Osteoblast (primary cell): ENCODE data around the gene THAP5. TPM values are rescaled to one million over a fixed set of nuclear protein-coding genes. Genes with fewer than 3 reads are reported as not detected.

Experiments used
- DNase-seq: peaks from one replicate; pipeline ENCODE4 v3.0.0; 2011; ENCODE audit warnings: low spot score, mixed read lengths; ENCODE audit not compliant: insufficient read length; ENCODE audit errors: missing footprints
- H2AFZ ChIP-seq: 2 replicates; pipeline ENCODE4 v1.6.0; 2011; ENCODE audit warnings: mild to moderate bottlenecking, low read length
- H3K27ac ChIP-seq: 2 replicates; pipeline ENCODE4 v1.5.1; 2011; ENCODE audit warnings: mild to moderate bottlenecking, low read depth, low read length, moderate library complexity
- H3K27me3 ChIP-seq: 2 replicates; pipeline ENCODE4 v1.6.0; 2012; ENCODE audit warnings: mild to moderate bottlenecking, control low read depth, inconsistent platforms, low read length, moderate library complexity; ENCODE audit not compliant: insufficient read depth
- H3K36me3 ChIP-seq: 2 replicates; pipeline ENCODE4 v1.5.1; 2011; ENCODE audit warnings: mild to moderate bottlenecking, low read length, control low read depth, moderate library complexity; ENCODE audit not compliant: insufficient read depth
- H3K4me1 ChIP-seq: 2 replicates; pipeline ENCODE4 v1.5.1; 2011; ENCODE audit warnings: mild to moderate bottlenecking, low read length, control low read depth, moderate library complexity; ENCODE audit not compliant: insufficient read depth
- H3K4me2 ChIP-seq: 2 replicates; pipeline ENCODE4 v1.6.0; 2011; ENCODE audit warnings: mild to moderate bottlenecking, low read length; ENCODE audit not compliant: insufficient read depth
- H3K4me3 ChIP-seq: fragments of 200-600 bp; sonication (generic); 3 replicates; pipeline ENCODE4 v1.5.1; 2012; ENCODE audit warnings: mild to moderate bottlenecking, low read length, inconsistent platforms; ENCODE audit not compliant: insufficient read depth
- H3K79me2 ChIP-seq: 2 replicates; pipeline ENCODE4 v1.6.0; 2012; ENCODE audit warnings: mild to moderate bottlenecking, low read length, control low read depth, inconsistent platforms; ENCODE audit not compliant: insufficient read depth
- H3K9me3 ChIP-seq: 2 replicates; pipeline ENCODE4 v1.5.1; 2011; ENCODE audit warnings: low read depth, low read length, control low read depth
- H4K20me1 ChIP-seq: 2 replicates; pipeline ENCODE4 v1.6.0; 2012; ENCODE audit warnings: mild to moderate bottlenecking, low read length, control low read depth; ENCODE audit not compliant: insufficient read depth
- CTCF ChIP-seq: IDR thresholded peaks from 2 replicates; pipeline ENCODE4 v1.5.1; 2011; ENCODE audit warnings: mild to moderate bottlenecking, low read depth, low read length, moderate library complexity; ENCODE audit errors: extremely low read depth
- total RNA-seq: library from RNA; depleted of rRNA; stranded (reverse); fragments of >200 nt; gene quantifications from 2 replicates; pipeline ENCODE4 v1.2.3, GENCODE V29; 2012

Gene THAP5
- total RNA-seq, 1 donor = 25.7 TPM

GRCh38 chr7:108525327-108525984 is 44.0 kb downstream of the THAP5 start:
- Histone ChIP-seq H3K4me3 (peak overlapping the region; percentile 86), H3K27me3 (no peaks in the 10 kb centered on the region), H3K4me1 (peaks cover 13% of the 10 kb centered on the region), H3K36me3 (no peaks in the 10 kb centered on the region), H3K9me3 (no peaks in the 10 kb centered on the region), H2AFZ (peak overlapping the region; percentile 95), H3K79me2 (peaks cover 41% of the 10 kb centered on the region), H3K4me2 (peak overlapping the region; percentile 93), H4K20me1 (peaks cover 3% of the 10 kb centered on the region), H3K27ac (peak overlapping the region; percentile 99)
- peak; percentile 84 for DNase-seq
- TF ChIP-seq CTCF = no peak

GRCh38 chr7:108522780-108523179 is 46.7 kb downstream of the THAP5 start:
- no peak for TF ChIP-seq CTCF
- no peaks in the 10 kb centered on the region for H3K27me3 ChIP-seq
- H3K4me3 ChIP-seq = no peak overlapping the region
- H3K4me1 ChIP-seq = peaks cover 13% of the 10 kb centered on the region
- H3K36me3 ChIP-seq = peaks cover 5% of the 10 kb centered on the region
- H2AFZ ChIP-seq = no peak overlapping the region
- H3K27ac ChIP-seq = no peak overlapping the region
- peaks cover 64% of the 10 kb centered on the region for H3K79me2 ChIP-seq
- no peak overlapping the region for H3K4me2 ChIP-seq
- no peaks in the 10 kb centered on the region for H3K9me3 ChIP-seq
- peaks cover 3% of the 10 kb centered on the region for H4K20me1 ChIP-seq
- DNase-seq = no peak

- Histone ChIP-seq H4K20me1 (peaks cover 3% of the 10 kb centered on the region), H3K4me3 (no peak overlapping the region), H3K9me3 (no peaks in the 10 kb centered on the region), H3K36me3 (peaks cover 17% of the 10 kb centered on the region), H3K79me2 (peaks cover 71% of the 10 kb centered on the region), H3K4me1 (no peaks in the 10 kb centered on the region), H3K4me2 (no peak overlapping the region), H3K27me3 (no peaks in the 10 kb centered on the region), H3K27ac (no peak overlapping the region), H2AFZ (no peak overlapping the region)
- no peak for DNase-seq
- no peak for TF ChIP-seq CTCF
These were observed 51.6 kb downstream of the THAP5 start for GRCh38 chr7:108517951-108518350.

- Histone ChIP-seq H3K27me3 (no peaks in the 10 kb centered on the region), H3K4me3 (no peak overlapping the region), H3K27ac (no peak overlapping the region), H3K4me2 (no peak overlapping the region), H3K36me3 (peaks cover 29% of the 10 kb centered on the region), H2AFZ (no peak overlapping the region), H3K79me2 (peaks cover 48% of the 10 kb centered on the region), H3K4me1 (no peaks in the 10 kb centered on the region), H3K9me3 (no peaks in the 10 kb centered on the region), H4K20me1 (no peaks in the 10 kb centered on the region)
- DNase-seq = no peak
- TF ChIP-seq CTCF = no peak
These were observed 53.9 kb downstream of the THAP5 start for GRCh38 chr7:108515630-108516029.
